Measurements from ENCODE around the gene KIF24.
"Not testable (repeated sequence)": the region's sequence is repeated elsewhere in the genome, so short reads cannot be mapped to it uniquely, and the experiment has no call there.

Gene KIF24

DNA sequence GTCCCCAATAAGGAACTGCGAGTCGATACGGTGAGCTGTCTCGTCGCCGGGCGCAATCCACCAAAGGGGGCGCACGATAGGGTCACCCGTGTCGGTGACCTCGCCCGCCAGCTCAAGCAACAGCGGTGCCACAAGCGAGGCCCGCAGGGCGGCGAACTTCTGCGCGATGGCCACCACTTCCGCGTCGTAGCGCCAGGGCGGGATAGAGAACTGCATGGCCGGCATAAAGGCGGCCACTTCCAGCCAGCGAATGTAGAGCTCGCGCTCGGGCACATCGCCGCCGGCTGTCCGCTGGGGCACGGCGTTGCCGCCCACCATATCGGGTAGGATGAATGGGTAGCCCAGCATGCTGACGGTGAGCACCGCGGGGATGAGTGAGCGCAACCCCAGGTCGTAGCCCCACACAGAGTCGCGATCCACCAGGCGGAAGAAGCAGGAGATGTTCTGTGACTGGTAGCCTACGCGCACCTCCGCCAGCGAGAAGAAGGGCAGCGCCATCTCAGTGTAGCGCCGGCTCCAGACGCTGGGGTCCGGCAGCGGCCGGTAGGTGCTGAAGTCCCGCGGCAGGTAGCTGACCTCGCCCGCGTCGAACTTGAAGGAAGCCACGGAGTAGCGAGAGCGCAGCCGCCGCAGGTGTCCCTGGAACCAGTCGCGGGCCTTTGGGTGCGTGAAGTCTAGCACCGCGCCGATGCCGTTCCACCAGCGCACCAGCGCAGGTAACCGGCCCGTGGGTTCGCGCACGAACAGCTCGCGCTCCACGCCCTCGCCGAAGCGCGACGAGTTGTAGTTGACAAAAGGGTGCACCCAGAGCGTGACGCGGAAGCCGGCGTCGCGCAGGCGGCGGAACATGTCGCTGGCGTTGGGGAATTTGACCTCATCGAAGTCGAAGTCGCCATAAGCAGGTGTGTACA is 42.2 kb upstream of the KIF24 start:
- peaks cover 13% of the 10 kb centered on the region for H3K4me1 Mint-ChIP-seq (ENCODE audit: low read depth)
- DNase-seq = no peak
- H3K27ac Mint-ChIP-seq = no peak overlapping the region
- H3K36me3 Mint-ChIP-seq (ENCODE audit: low read depth) = peaks cover 33% of the 10 kb centered on the region
- no peaks in the 10 kb centered on the region for H3K9me3 Mint-ChIP-seq
- peak overlapping the region; percentile 18 for H3K4me3 Mint-ChIP-seq
- no peaks in the 10 kb centered on the region for H3K27me3 Mint-ChIP-seq

DNA sequence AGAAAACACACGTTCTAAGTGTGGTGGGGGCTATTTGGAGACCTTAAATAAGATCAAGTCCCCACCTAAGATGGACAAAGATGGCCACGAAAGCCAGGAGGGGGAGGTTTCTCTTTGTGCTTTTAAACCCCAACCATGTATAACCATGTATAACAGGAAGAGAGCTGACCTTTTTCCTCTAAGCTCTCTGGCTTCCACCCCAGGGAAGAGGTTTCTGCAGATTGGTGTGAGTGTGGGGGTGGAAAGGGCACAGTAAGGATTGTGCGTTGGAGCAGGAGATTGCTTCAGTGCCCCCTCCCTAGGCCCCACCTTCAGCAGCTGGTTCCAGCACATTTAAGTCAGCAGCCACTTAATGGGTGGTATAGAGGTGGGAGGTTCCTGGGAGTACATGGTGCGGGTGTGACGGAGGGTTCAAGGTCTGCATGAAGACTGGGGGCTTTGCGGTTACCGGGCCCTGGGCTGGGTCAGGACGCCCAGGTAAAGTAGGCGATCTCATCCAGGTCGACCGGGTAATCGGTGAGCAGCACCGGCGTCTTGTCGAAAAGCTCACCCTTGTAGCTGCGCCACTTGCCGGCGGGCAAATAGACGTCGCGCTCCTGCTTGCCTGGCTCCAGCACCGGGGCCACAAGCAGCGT is 41.4 kb upstream of the KIF24 start:
- no peaks in the 10 kb centered on the region for H3K9me3 Mint-ChIP-seq
- no peak for DNase-seq
- peaks cover 5% of the 10 kb centered on the region for H3K4me1 Mint-ChIP-seq (ENCODE audit: low read depth)
- no peak overlapping the region for H3K4me3 Mint-ChIP-seq
- no peaks in the 10 kb centered on the region for H3K27me3 Mint-ChIP-seq
- H3K36me3 Mint-ChIP-seq (ENCODE audit: low read depth) = peaks cover 33% of the 10 kb centered on the region
- H3K27ac Mint-ChIP-seq = no peak overlapping the region

- Mint-ChIP-seq H3K36me3 (ENCODE audit: low read depth) (peaks cover 33% of the 10 kb centered on the region), H3K27ac (no peak overlapping the region), H3K9me3 (no peaks in the 10 kb centered on the region), H3K4me1 (ENCODE audit: low read depth) (peaks cover 2% of the 10 kb centered on the region), H3K27me3 (no peaks in the 10 kb centered on the region), H3K4me3 (no peak overlapping the region)
- no peak for DNase-seq
Observed at GRCh38 chr9:34369636-34370035, 40.6 kb upstream of the KIF24 start.

DNA sequence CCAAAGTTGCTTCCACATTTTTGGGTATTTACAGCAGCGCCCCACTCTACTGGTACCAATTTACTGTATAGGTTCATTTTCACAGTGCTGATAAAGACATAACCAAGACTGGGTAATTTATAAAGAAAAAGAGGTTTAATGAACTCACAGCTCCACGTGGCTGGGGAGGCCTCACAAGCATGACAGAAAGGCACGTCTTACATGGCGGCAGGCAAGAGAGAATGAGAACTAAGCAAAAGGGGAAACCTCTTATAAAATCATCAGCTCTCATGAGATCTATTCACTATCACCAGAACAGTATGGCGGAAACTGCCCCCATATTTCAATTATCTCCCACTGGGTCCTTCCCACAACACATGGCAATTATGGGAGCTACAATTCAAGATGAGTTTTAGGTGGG is 39.7 kb upstream of the KIF24 start:
- H3K9me3 Mint-ChIP-seq; H3K4me1 Mint-ChIP-seq (ENCODE audit: low read depth); H3K4me3 Mint-ChIP-seq; H3K27ac Mint-ChIP-seq; H3K27me3 Mint-ChIP-seq; DNase-seq: not testable (repeated sequence)
- H3K36me3 Mint-ChIP-seq (ENCODE audit: low read depth) = peaks cover 33% of the 10 kb centered on the region

GRCh38 chr9:34367751-34368410 is 38.8 kb upstream of the KIF24 start:
- H3K4me3 Mint-ChIP-seq, H3K27ac Mint-ChIP-seq, H3K9me3 Mint-ChIP-seq, DNase-seq, H3K27me3 Mint-ChIP-seq: not testable (repeated sequence)
- peaks cover 33% of the 10 kb centered on the region for H3K36me3 Mint-ChIP-seq (ENCODE audit: low read depth)
- H3K4me1 Mint-ChIP-seq (ENCODE audit: low read depth) = peaks cover 14% of the 10 kb centered on the region

GRCh38 chr9:34366365-34366764 is 37.3 kb upstream of the KIF24 start:
- no peak overlapping the region for H3K4me3 Mint-ChIP-seq
- no peaks in the 10 kb centered on the region for H3K9me3 Mint-ChIP-seq
- H3K27ac Mint-ChIP-seq = no peak overlapping the region
- H3K4me1 Mint-ChIP-seq (ENCODE audit: low read depth) = peaks cover 14% of the 10 kb centered on the region
- H3K27me3 Mint-ChIP-seq = no peaks in the 10 kb centered on the region
- peaks cover 23% of the 10 kb centered on the region for H3K36me3 Mint-ChIP-seq (ENCODE audit: low read depth)
- no peak for DNase-seq

- Mint-ChIP-seq H3K27me3 (no peaks in the 10 kb centered on the region), H3K27ac (no peak overlapping the region), H3K9me3 (no peaks in the 10 kb centered on the region), H3K4me3 (no peak overlapping the region), H3K36me3 (ENCODE audit: low read depth) (peaks cover 14% of the 10 kb centered on the region), H3K4me1 (ENCODE audit: low read depth) (peaks cover 12% of the 10 kb centered on the region)
- no peak for DNase-seq
Observed at GRCh38 chr9:34365282-34365681, 36.2 kb upstream of the KIF24 start.

DNA sequence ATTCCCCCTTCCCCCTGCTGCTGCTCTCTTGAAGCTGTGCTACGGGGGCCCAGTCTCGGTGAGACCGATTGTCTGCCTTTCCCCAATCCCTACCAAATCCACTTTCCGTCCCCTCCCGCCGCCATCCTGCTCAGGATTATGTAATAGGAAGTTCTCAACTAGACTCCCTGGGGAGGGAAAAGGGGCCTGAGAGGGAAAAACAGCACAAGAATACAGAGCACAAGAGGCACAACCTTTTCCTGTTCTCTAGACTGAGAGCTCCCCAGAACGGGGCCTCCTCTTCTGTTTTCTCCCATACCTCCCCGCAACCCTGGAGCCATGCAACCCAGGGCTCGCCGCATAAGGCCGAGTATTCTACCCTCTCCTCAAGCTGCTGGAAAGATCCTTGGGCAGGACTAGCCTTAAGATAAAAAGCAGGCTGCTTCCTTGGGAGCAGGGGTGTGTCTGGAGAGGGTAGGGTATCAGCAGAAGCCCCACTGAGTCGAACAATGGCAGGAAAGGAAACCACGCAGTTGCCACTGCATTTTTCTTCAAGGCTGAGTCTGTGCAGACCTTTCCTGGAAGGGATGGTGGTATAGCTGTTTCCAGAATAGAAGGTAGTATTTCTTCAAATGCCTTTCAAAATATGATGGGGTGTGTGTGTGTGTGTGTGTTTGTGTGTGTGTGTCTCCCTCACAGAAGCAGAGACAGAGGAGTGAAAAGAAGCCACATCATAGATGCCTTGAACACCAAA is 34.7 kb upstream of the KIF24 start:
- Mint-ChIP-seq H3K9me3 (no peaks in the 10 kb centered on the region), H3K4me3 (no peak overlapping the region), H3K36me3 (ENCODE audit: low read depth) (peaks cover 14% of the 10 kb centered on the region), H3K27ac (no peak overlapping the region), H3K27me3 (no peaks in the 10 kb centered on the region), H3K4me1 (ENCODE audit: low read depth) (peaks cover 12% of the 10 kb centered on the region)
- DNase-seq = no peak

GRCh38 chr9:34362614-34363214 is 33.6 kb upstream of the KIF24 start:
- no peak overlapping the region for H3K27ac Mint-ChIP-seq
- no peak overlapping the region for H3K4me3 Mint-ChIP-seq
- no peaks in the 10 kb centered on the region for H3K9me3 Mint-ChIP-seq
- peaks cover 10% of the 10 kb centered on the region for H3K36me3 Mint-ChIP-seq (ENCODE audit: low read depth)
- DNase-seq = no peak
- H3K27me3 Mint-ChIP-seq = no peaks in the 10 kb centered on the region
- peaks cover 12% of the 10 kb centered on the region for H3K4me1 Mint-ChIP-seq (ENCODE audit: low read depth)

DNA sequence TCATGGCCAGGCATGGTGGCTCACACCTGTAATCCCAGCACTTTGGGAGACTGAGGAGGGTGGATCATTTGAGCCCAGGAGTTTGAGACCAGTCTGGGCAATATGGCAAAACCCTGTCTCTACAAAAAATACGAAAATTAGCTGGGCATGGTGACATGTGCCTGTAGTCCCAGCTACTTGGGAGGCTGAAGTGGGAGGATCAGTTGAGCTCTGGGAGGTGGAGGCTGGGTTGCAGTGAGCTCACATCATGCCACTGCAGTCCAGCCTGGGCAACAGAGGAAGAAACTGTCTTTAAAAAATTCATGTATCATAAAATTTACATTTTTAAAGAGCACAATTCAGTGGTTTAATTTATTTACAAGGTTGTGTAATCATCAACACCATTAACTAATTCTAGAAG is 23.9 kb upstream of the KIF24 start:
- H3K27me3 Mint-ChIP-seq; H3K4me1 Mint-ChIP-seq (ENCODE audit: low read depth); H3K4me3 Mint-ChIP-seq; H3K27ac Mint-ChIP-seq; DNase-seq: not testable (repeated sequence)
- H3K36me3 Mint-ChIP-seq (ENCODE audit: low read depth) = peaks cover 27% of the 10 kb centered on the region
- peaks cover 12% of the 10 kb centered on the region for H3K9me3 Mint-ChIP-seq

GRCh38 chr9:34352122-34352652 is 23.1 kb upstream of the KIF24 start:
- H3K4me3 Mint-ChIP-seq; H3K4me1 Mint-ChIP-seq (ENCODE audit: low read depth); DNase-seq; H3K27ac Mint-ChIP-seq; H3K27me3 Mint-ChIP-seq: not testable (repeated sequence)
- Mint-ChIP-seq H3K9me3 (peaks cover 12% of the 10 kb centered on the region), H3K36me3 (ENCODE audit: low read depth) (peaks cover 32% of the 10 kb centered on the region)

DNA sequence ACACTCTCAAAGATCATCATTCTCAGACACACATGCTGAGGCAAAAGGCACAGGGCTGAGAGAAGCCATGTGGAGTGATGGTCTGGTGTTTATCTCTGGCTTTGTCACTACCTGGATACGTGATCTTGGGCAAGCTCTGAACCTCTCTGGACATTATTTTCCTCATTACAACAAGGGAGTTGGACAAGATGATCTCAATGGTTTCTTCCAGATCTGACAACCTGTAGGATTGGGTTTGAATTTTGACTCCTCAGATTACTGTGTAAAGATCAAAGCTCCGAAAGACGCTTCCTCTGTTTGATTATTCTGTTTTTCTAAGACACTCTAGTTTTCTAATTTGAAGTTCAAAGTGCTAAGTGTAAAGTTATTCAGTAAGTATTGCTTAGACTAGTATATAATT is 20.3 kb upstream of the KIF24 start:
- no peaks in the 10 kb centered on the region for H3K27me3 Mint-ChIP-seq
- H3K9me3 Mint-ChIP-seq = no peaks in the 10 kb centered on the region
- H3K36me3 Mint-ChIP-seq (ENCODE audit: low read depth) = peaks cover 28% of the 10 kb centered on the region
- no peak for DNase-seq
- H3K27ac Mint-ChIP-seq = no peak overlapping the region
- no peak overlapping the region for H3K4me3 Mint-ChIP-seq
- H3K4me1 Mint-ChIP-seq (ENCODE audit: low read depth) = no peaks in the 10 kb centered on the region

- peaks cover 40% of the 10 kb centered on the region for H3K36me3 Mint-ChIP-seq (ENCODE audit: low read depth)
- no peak overlapping the region for H3K27ac Mint-ChIP-seq
- H3K9me3 Mint-ChIP-seq = no peaks in the 10 kb centered on the region
- no peaks in the 10 kb centered on the region for H3K4me1 Mint-ChIP-seq (ENCODE audit: low read depth)
- no peak for DNase-seq
- no peak overlapping the region for H3K4me3 Mint-ChIP-seq
- no peaks in the 10 kb centered on the region for H3K27me3 Mint-ChIP-seq
Observed at GRCh38 chr9:34347800-34348158, 18.7 kb upstream of the KIF24 start.
